KMS-11 (cell line): Measurements from ENCODE around the gene LONRF2.
A peak's percentile ranks its signal among the peaks of the same experiment; 100 is the strongest.

Experiments
- H2AFZ ChIP-seq: fragments of 200-600 bp; sonication (generic); 2 replicates; pipeline ENCODE4 v1.6.1; 2016; ENCODE audit warnings: antibody characterized with exemption, mixed run types, low read depth
- H3K27ac ChIP-seq: fragments of 200-600 bp; sonication (generic); 2 replicates; pipeline ENCODE4 v1.6.1; 2016; ENCODE audit warnings: mild to moderate bottlenecking, mixed run types
- H3K27me3 ChIP-seq: fragments of 200-600 bp; sonication (generic); 2 replicates; pipeline ENCODE4 v1.6.1; 2017; ENCODE audit warnings: mild to moderate bottlenecking, low read depth, mixed run types, moderate library complexity; ENCODE audit not compliant: insufficient read depth
- H3K36me3 ChIP-seq: fragments of 200-600 bp; sonication (generic); 2 replicates; pipeline ENCODE4 v1.6.1; 2017; ENCODE audit warnings: mild to moderate bottlenecking, mixed run types; ENCODE audit not compliant: insufficient read depth
- H3K4me1 ChIP-seq: fragments of 200-600 bp; sonication (generic); 2 replicates; pipeline ENCODE4 v1.6.1; 2016; ENCODE audit warnings: mild to moderate bottlenecking, low read depth, mixed run types; ENCODE audit not compliant: poor library complexity, severe bottlenecking
- H3K4me2 ChIP-seq: fragments of 200-600 bp; sonication (generic); 2 replicates; pipeline ENCODE4 v1.7.0; 2016; ENCODE audit warnings: mild to moderate bottlenecking, mixed run types
- H3K4me3 ChIP-seq: fragments of 200-600 bp; sonication (generic); IDR thresholded peaks from 2 replicates; pipeline ENCODE4 v1.6.1; 2017; ENCODE audit warnings: low read depth, low read length, mixed read lengths; ENCODE audit not compliant: insufficient read depth
- H3K79me2 ChIP-seq: fragments of 200-600 bp; sonication (generic); 2 replicates; pipeline ENCODE4 v1.6.1; 2016; ENCODE audit warnings: low read depth, mixed run types; ENCODE audit not compliant: insufficient read depth
- H3K9ac ChIP-seq: fragments of 200-600 bp; sonication (generic); 2 replicates; pipeline ENCODE4 v1.6.1; 2016; ENCODE audit warnings: mild to moderate bottlenecking, mixed run types
- H4K20me1 ChIP-seq: fragments of 200-600 bp; sonication (generic); 2 replicates; pipeline ENCODE4 v1.6.1; 2016; ENCODE audit warnings: mild to moderate bottlenecking, mixed run types; ENCODE audit not compliant: insufficient read depth
- TF ChIP-seq, protein P1 (sequence below): fragments of 200-600 bp; sonication (generic); conservative IDR thresholded peaks from 2 replicates; pipeline ENCODE4 v1.6.1; 2017; ENCODE audit warnings: low read depth, mild to moderate bottlenecking, antibody characterized with exemption, low read length, moderate library complexity, mixed read lengths

The LONRF2 gene

DNA sequence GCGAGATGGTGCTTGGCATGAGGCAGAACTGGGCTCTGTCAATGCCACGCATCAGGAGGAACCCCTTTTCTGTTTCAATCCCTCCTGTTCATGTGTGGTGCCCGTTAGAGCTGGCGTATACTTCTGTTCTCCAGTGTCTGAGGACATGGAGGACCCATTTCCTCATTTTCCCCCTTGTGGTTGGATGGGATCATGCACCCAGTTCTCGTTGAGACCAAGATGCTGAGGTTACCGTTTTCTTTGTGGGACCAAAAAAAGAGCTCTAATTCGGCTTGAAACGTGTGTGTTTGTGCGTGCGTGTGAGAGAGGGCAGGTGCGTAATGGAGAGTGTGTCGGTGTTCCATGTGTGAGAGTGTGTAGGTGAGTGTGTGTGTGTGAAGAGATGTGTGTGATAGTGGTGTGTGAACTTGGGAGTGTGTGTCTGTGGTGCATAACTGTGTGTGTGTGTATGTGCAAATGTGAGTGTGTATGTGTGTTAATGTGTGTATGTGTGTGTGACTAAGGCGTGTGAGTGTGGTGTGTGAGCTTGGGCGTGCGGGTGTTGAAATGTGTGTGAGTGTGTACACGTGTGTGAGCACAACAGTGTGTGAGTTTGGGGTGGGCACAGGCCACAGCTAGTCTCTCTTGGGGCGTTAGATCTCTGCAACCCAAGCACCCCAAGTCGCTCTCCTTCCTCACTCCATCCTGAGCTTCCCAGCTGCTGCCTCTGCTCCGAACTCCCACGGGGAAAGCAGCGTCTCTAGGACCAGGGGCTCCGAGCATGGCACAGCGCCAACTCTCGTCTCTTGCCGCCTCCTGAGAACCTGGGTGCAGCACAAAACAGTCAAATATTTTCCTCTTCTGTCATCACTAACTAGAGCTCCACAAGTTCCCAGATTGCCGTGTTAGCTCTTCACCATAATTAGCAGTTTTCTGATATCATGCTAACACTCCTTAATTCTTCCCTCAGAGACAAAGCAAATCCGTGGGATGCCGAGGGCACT, 75.8 kb downstream of the LONRF2 start:
- no peak overlapping the region for H3K4me2 ChIP-seq
- H3K27ac ChIP-seq = no peak overlapping the region
- H4K20me1 ChIP-seq = no peaks in the 10 kb centered on the region
- H3K4me3 ChIP-seq = no peak overlapping the region
- H3K79me2 ChIP-seq = no peaks in the 10 kb centered on the region
- no peaks in the 10 kb centered on the region for H3K4me1 ChIP-seq
- TF ChIP-seq, protein P1, sequence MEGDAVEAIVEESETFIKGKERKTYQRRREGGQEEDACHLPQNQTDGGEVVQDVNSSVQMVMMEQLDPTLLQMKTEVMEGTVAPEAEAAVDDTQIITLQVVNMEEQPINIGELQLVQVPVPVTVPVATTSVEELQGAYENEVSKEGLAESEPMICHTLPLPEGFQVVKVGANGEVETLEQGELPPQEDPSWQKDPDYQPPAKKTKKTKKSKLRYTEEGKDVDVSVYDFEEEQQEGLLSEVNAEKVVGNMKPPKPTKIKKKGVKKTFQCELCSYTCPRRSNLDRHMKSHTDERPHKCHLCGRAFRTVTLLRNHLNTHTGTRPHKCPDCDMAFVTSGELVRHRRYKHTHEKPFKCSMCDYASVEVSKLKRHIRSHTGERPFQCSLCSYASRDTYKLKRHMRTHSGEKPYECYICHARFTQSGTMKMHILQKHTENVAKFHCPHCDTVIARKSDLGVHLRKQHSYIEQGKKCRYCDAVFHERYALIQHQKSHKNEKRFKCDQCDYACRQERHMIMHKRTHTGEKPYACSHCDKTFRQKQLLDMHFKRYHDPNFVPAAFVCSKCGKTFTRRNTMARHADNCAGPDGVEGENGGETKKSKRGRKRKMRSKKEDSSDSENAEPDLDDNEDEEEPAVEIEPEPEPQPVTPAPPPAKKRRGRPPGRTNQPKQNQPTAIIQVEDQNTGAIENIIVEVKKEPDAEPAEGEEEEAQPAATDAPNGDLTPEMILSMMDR = peak; percentile 38
- no peaks in the 10 kb centered on the region for H3K36me3 ChIP-seq
- H3K27me3 ChIP-seq = no peaks in the 10 kb centered on the region
- no peak overlapping the region for H2AFZ ChIP-seq
- no peak overlapping the region for H3K9ac ChIP-seq

DNA sequence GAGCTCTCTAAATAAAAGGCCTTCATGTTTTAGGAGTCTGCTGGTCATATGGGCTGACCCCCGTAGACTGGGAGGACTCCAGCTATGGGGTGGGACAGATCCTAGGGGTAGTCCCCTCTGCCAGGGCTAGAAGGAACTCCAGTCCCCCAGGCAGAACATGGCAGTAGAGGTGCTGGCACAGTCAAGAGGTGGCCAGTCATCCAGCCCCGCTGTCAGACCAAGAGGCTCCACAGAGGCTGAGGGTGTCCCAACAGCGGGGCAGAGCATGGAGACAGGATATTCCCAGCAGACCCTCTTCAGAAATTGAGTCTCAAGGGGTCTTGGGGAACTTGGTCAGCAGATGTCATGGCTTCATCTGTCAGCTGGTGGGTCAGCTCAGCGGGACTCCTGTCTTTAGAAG, 76.6 kb downstream of the LONRF2 start:
- Histone ChIP-seq H3K27me3 (no peaks in the 10 kb centered on the region), H3K4me2 (no peak overlapping the region)

DNA sequence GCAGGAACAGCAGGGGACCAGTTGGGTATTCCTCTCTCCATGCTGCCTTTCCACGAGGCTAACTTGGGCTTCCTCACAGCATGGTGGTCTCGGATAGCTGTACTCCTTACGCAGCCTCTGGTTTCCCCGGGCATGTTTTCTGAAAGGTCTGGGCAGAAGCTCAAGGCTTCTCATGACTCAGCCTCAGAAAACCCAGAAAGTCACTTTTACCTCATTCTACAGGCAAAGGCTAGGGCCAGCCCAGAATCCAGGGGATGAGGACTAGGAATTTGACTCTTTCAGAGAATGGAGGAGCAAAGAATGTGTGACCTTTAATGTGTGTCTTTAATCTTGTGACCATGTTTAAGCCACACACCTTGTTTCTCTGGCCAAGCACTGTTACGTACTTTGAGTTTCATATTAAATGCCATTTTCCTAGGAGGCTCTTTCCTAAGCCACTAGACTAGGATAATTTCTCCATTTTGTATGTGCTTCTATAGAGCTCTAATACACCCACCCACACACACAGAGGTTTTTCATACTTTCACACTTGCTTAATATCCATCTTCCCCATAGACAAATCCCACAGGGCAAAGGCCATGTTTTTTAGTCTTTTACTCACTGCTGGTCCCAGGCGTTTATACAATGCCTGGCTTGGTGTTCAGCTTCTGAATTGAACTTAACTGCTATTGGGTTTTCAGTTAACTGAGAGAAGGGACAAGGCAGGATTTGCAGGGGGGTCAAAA, 77.3 kb downstream of the LONRF2 start:
- Histone ChIP-seq H4K20me1 (no peaks in the 10 kb centered on the region), H3K4me1 (no peaks in the 10 kb centered on the region), H3K27me3 (no peaks in the 10 kb centered on the region), H2AFZ (no peak overlapping the region), H3K4me3 (no peak overlapping the region), H3K79me2 (no peaks in the 10 kb centered on the region), H3K9ac (no peak overlapping the region), H3K4me2 (no peak overlapping the region), H3K27ac (no peak overlapping the region), H3K36me3 (no peaks in the 10 kb centered on the region)
- TF ChIP-seq, protein P1 = no peak

More for the DNA sequence above, 76.6 kb downstream of the LONRF2 start:
- H3K4me3 ChIP-seq = no peak overlapping the region
- TF ChIP-seq, protein P1 = no peak
- H3K36me3 ChIP-seq = no peaks in the 10 kb centered on the region
- no peak overlapping the region for H2AFZ ChIP-seq
- no peak overlapping the region for H3K27ac ChIP-seq
- no peaks in the 10 kb centered on the region for H3K79me2 ChIP-seq
- no peak overlapping the region for H3K9ac ChIP-seq
- no peaks in the 10 kb centered on the region for H3K4me1 ChIP-seq
- no peaks in the 10 kb centered on the region for H4K20me1 ChIP-seq

DNA sequence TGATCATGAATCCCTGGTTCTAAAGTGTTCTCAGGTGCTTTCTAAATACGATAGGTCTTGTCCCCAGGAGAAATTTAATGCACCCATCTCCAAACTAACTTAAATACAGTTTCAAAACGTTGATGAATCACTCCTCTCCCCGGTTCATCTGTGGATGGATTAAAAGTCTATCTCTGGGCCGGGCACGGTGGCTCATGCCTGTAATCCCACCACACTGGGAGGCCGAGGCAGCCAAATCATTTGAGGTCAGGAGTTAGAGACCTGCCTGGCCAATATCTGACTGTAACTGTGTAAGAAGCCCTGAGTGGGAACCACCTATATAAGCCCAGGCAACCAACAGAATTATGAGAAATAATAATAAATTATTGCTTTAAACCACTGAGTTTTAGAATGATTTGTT, 78.7 kb downstream of the LONRF2 start:
- no peak overlapping the region for H3K4me2 ChIP-seq
- no peak overlapping the region for H3K9ac ChIP-seq
- H3K36me3 ChIP-seq = no peaks in the 10 kb centered on the region
- H3K79me2 ChIP-seq = no peaks in the 10 kb centered on the region
- H2AFZ ChIP-seq = no peak overlapping the region
- no peaks in the 10 kb centered on the region for H3K27me3 ChIP-seq
- H3K27ac ChIP-seq = no peak overlapping the region
- H4K20me1 ChIP-seq = no peaks in the 10 kb centered on the region
- no peaks in the 10 kb centered on the region for H3K4me1 ChIP-seq
- no peak overlapping the region for H3K4me3 ChIP-seq
- TF ChIP-seq, protein P1 = no peak
